ENCODE results near the gene ERP44. TPM values are rescaled to one million over a fixed set of nuclear protein-coding genes. Genes with fewer than 3 reads are reported as not detected.

The ERP44 gene
- total and polyA plus RNA-seq, 8 donors = 1.2 to 32.9 (median 12.0) TPM

GRCh38 chr9:100092066-100092465 lies 6.7 kb downstream of the ERP44 start:
- TF ChIP-seq EP300 (IDR thresholded peaks at IDR 0.05) (no peak), POLR2A (IDR thresholded peaks at IDR 0.05) (no peak), POLR2AphosphoS5 (IDR thresholded peaks at IDR 0.05) (no peak)
- TF ChIP-seq, protein P1, sequence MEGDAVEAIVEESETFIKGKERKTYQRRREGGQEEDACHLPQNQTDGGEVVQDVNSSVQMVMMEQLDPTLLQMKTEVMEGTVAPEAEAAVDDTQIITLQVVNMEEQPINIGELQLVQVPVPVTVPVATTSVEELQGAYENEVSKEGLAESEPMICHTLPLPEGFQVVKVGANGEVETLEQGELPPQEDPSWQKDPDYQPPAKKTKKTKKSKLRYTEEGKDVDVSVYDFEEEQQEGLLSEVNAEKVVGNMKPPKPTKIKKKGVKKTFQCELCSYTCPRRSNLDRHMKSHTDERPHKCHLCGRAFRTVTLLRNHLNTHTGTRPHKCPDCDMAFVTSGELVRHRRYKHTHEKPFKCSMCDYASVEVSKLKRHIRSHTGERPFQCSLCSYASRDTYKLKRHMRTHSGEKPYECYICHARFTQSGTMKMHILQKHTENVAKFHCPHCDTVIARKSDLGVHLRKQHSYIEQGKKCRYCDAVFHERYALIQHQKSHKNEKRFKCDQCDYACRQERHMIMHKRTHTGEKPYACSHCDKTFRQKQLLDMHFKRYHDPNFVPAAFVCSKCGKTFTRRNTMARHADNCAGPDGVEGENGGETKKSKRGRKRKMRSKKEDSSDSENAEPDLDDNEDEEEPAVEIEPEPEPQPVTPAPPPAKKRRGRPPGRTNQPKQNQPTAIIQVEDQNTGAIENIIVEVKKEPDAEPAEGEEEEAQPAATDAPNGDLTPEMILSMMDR (IDR thresholded peaks at IDR 0.05) = no peak
- Histone ChIP-seq H3K4me3 (no peak overlapping the region), H3K27me3 (no peaks in the 10 kb centered on the region), H3K9me3 (no peaks in the 10 kb centered on the region), H3K4me1 (peaks cover 30 to 92% (median 55%) of the 10 kb centered on the region in 4 donors), H3K36me3 (no peaks in the 10 kb centered on the region), H3K27ac (no peak overlapping the region)
- no peak for DNase-seq
- intact Hi-C loops (cut with DNase I; ENCODE audit: low total_unique reads) = no loop called here
- WGBS, 5 donors = 64 to 90% (median 75%) methylated on average over 1 of the region's 1 CpG

DNA sequence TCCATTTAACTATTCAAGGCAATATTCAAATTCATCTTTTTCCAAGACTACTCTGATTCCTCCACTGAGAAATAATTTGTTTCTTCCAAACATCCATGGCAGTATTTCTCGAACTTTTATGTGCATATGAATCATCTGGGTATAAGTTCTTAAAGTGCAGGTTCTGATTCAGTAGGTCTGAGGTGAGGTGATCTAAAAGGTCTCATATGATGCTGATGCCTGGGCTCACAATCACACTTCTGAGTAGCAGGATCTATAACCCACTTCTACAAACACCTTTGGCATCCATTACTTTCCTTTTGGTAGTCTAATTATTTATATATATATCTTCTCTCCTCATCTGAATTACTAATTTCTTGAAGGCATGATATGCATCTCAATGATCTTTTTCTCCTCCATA lies 7.2 kb downstream of the ERP44 start:
- Histone ChIP-seq H3K4me1 (peaks cover 27 to 92% (median 54%) of the 10 kb centered on the region in 4 donors), H3K9me3 (no peaks in the 10 kb centered on the region), H3K27me3 (no peaks in the 10 kb centered on the region), H3K36me3 (no peaks in the 10 kb centered on the region), H3K27ac (no peak overlapping the region), H3K4me3 (no peak overlapping the region)
- WGBS, 5 donors = 67 to 87% (median 72%) methylated on average over 1 of the region's 1 CpG
- no peak for TF ChIP-seq POLR2AphosphoS5 (IDR thresholded peaks at IDR 0.05)
- TF ChIP-seq, protein P1 (IDR thresholded peaks at IDR 0.05) = no peak
- TF ChIP-seq POLR2A (IDR thresholded peaks at IDR 0.05) = no peak
- TF ChIP-seq EP300 (IDR thresholded peaks at IDR 0.05) = no peak
- intact Hi-C loops (cut with DNase I; ENCODE audit: low total_unique reads) = no loop called here
- DNase-seq = no peak

DNA sequence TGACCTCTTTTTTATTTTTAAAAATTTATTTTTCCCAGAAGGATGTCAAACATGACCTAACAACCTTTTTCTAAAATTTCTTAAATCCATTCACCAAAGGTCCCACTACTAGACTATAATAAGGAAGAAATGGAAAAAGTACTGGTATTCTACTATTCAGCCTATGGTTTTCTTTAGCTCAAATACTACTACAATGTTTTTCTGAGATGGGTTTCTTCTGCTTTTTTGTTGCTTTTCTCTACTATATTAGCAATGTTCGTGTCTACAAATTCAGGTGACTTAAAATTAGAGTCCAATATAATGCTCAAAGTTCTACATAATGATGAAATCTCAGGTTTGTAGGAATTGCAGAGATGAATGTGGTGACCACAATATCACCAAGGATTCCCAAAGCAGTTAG lies 7.9 kb downstream of the ERP44 start:
- H3K4me3 ChIP-seq = no peak overlapping the region
- WGBS, 5 donors = 87 to 98% (median 93%) methylated on average over 1 of the region's 1 CpG
- TF ChIP-seq, protein P1 (IDR thresholded peaks at IDR 0.05) = no peak
- TF ChIP-seq EP300 (IDR thresholded peaks at IDR 0.05) = no peak
- no peak for TF ChIP-seq POLR2A (IDR thresholded peaks at IDR 0.05)
- TF ChIP-seq POLR2AphosphoS5 (IDR thresholded peaks at IDR 0.05) = no peak
- no peak overlapping the region for H3K27ac ChIP-seq
- intact Hi-C loops (cut with DNase I; ENCODE audit: low total_unique reads) = no loop called here
- H3K9me3 ChIP-seq = no peaks in the 10 kb centered on the region
- no peak for DNase-seq
- no peaks in the 10 kb centered on the region for H3K36me3 ChIP-seq
- H3K4me1 ChIP-seq = peaks cover 25 to 92% (median 52%) of the 10 kb centered on the region in 4 donors
- no peaks in the 10 kb centered on the region for H3K27me3 ChIP-seq

DNA sequence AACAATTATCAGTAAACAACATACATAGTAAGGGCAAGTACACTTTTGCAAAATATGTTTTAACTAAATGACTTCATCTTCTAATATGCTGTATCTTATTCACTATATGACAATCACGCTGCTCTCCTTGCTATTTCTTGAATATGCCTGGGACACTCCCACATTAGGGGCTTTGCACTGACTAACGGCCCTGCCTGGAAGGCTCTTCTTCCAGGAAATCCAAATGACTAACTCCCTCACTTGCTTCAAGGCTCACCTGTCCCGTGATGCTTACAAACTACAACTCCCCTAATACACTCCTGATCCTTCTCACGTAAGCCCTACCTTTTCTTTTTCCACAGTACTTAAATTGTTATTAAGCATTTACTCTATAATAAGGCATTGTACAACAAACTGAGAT lies 10.6 kb downstream of the ERP44 start:
- Histone ChIP-seq H3K9me3 (no peaks in the 10 kb centered on the region), H3K4me3 (no peak overlapping the region), H3K27me3 (no peaks in the 10 kb centered on the region), H3K4me1 (peaks cover 13 to 91% (median 46%) of the 10 kb centered on the region in 4 donors), H3K27ac (no peak overlapping the region), H3K36me3 (no peaks in the 10 kb centered on the region)
- DNase-seq = no peak
- TF ChIP-seq EP300 (IDR thresholded peaks at IDR 0.05) (no peak), POLR2AphosphoS5 (IDR thresholded peaks at IDR 0.05) (no peak), POLR2A (IDR thresholded peaks at IDR 0.05) (no peak)
- TF ChIP-seq, protein P1 (IDR thresholded peaks at IDR 0.05) = no peak
- 70 to 78% (median 71%) methylated on average over 4 of the region's 4 CpGs for whole genome bisulfite sequencing, 5 donors
- intact Hi-C loops (cut with DNase I; ENCODE audit: low total_unique reads) = no loop called here
